Activated T-helper 1 cell treated with anti-CD3 and anti-CD28 coated beads, Interleukin-12 subunit alpha, Interleukin-12 subunit beta, Interleukin-2, Interleukin-4 antibody, amounts not matched to agents 30 ng/mL and 10 ng/mL and 1 ng/mL, durations not matched to agents 14 hours and 24 hours and 36 hours (primary cell): ENCODE results near the gene KIF3A. TPM values are rescaled to one million over a fixed set of nuclear protein-coding genes. Genes with fewer than 3 reads are reported as not detected.

Experiments
- DNase-seq: peaks from one replicate; pipeline ENCODE4 v3.0.0; 2021; ENCODE audit warnings: low spot score
- H3K27ac Mint-ChIP-seq: one replicate; pipeline ENCODE4 v1.8.0; 2021; ENCODE audit warnings: mild to moderate bottlenecking, mixed read lengths
- H3K27me3 Mint-ChIP-seq: one replicate; pipeline ENCODE4 v1.8.0; 2022; ENCODE audit warnings: mild to moderate bottlenecking, moderate library complexity, mixed read lengths; ENCODE audit not compliant: insufficient read depth
- H3K36me3 Mint-ChIP-seq: one replicate; pipeline ENCODE4 v1.8.0; 2021; ENCODE audit warnings: low read depth, mixed read lengths
- H3K4me1 Mint-ChIP-seq: one replicate; pipeline ENCODE4 v1.8.0; 2021; ENCODE audit warnings: low read depth, mixed read lengths
- H3K4me3 Mint-ChIP-seq: one replicate; pipeline ENCODE4 v1.8.0; 2021; ENCODE audit warnings: mild to moderate bottlenecking, moderate library complexity, mixed read lengths
- H3K9me3 Mint-ChIP-seq: one replicate; pipeline ENCODE4 v1.8.0; 2021; ENCODE audit warnings: mixed read lengths
- intact Hi-C: fragments of 100-400 bp; cut with micrococcal nuclease; formaldehyde crosslinking; loops from one replicate; pipeline ENCODE4 v1.15.1; 2024
- total RNA-seq: library from RNA; stranded (reverse); gene quantifications from 2 replicates; pipeline ENCODE4 v1.2.3, GENCODE V29; 2022

KIF3A gene
- total RNA-seq, 1 donor from 2014 or later, result 66.9 TPM

DNA sequence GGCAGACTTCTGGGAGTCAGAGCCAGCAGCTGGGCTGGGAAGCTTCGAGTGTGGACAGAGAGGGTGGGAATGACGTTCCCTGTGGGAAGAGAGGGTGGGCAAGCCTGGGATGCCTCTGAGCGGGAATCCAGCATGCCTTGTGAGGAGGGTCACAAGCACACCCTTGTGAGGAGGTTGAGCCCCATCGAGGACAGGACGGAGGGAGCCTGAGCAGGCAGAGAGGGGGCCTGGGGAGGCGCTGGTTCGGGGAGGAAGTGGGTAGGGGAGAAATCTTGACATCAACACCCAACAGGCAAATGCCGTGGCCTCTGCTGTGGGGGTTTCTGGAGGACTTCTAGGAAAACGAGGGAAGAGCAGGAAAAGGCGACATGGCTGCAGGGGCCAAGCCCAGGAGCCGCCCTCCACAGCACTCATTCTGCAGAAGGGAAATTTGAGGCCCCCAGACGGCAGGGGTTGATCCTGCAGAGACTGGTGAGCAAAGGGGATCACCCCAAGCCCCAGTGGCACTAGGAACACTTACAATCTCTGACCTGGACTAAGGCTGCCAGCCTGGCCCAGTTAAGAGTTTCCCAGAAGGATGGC, 80.5 kb downstream of the KIF3A start:
- Mint-ChIP-seq H3K36me3 (peaks cover under 1% of the 10 kb centered on the region), H3K4me1 (peaks cover 77% of the 10 kb centered on the region), H3K27ac (peak overlapping the region; percentile 87), H3K27me3 (peaks cover 19% of the 10 kb centered on the region), H3K9me3 (peaks cover 4% of the 10 kb centered on the region), H3K4me3 (peak overlapping the region; percentile 76)
- no peak for DNase-seq
- intact Hi-C loops, result loop anchor here (5.0 kb wide), 1 partner anchor 130 kb away; no protein-coding TSS in a partner anchor

DNA sequence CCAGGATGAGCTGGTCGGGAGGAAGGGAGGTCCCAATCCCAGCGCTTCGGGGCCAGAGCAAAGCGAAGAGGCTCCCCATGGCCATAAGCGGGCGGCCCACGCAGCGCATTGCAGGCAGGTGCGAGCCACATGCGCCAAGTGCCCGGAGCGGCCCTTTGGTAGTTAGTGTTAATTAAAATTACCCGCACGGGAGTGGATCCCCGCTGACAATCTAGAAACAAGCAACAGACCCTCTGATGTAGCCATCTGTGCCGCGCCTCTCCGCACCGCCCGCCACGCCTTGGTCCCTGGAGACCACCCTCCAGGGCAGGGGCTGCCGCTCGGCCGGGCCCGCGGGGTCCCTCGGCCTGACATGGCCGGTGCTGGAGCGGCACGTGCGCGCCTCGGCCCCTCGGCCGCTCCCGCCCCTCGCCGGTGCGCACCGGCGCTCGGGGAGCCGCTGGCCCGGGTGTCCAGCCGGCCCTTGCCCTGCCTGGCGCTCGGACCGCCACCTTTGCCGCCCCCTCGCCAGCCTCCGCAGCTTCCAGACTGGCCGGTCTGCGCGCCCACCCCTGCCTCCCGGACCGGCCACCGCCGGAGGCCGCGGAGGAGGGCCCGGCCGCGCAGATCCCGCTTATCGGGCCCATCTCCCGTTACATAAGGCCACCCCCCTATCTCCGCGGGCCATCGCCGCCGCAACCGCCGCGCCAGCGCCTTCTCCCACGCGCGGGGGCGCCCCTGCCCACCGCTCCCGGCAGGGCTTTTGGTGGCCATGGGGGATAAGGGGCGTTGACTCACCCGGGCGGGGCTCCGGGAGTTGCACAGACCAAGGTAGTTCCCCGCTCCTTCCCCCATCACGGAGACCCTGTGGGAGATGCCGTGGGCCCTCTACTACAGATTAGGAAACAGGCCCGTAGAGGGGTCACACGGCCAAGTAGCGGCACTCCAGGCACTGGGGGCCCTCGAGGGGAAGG, 81.2 kb downstream of the KIF3A start:
- Mint-ChIP-seq H3K4me3 (peak overlapping the region; percentile 76), H3K27ac (peak overlapping the region; percentile 87), H3K36me3 (peaks cover 2% of the 10 kb centered on the region), H3K4me1 (peaks cover 71% of the 10 kb centered on the region), H3K27me3 (peaks cover 19% of the 10 kb centered on the region), H3K9me3 (peaks cover 5% of the 10 kb centered on the region)
- no peak for DNase-seq
- intact Hi-C loops, result loop anchor here (5.0 kb wide), 1 partner anchor 129 kb away; no protein-coding TSS in a partner anchor

DNA sequence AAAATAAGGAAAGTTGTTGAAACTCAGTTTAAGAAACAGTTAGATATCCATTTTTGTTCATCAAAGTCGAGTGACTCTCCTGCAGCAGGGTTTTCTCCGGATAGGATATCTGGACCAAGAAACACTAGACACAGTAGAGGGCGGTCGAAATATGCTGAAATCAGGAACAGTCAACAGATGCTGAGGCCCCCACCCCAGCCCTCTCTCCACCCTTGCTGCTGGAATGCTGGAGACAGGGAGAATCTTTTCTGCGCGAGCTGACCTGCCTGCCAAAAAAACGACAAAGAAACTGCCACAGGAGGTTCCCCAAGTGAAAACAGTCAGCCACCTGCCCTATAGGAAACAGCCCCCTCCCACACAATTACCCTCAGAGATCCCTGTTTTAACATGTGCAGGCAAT, 83.6 kb downstream of the KIF3A start:
- DNase-seq, result no peak
- Mint-ChIP-seq H3K36me3 (peaks cover 4% of the 10 kb centered on the region), H3K27me3 (peaks cover 19% of the 10 kb centered on the region), H3K4me3 (peak overlapping the region; percentile 21), H3K9me3 (peaks cover 14% of the 10 kb centered on the region), H3K4me1 (peaks cover 47% of the 10 kb centered on the region), H3K27ac (no peak overlapping the region)
- intact Hi-C loops, result no loop called here

DNA sequence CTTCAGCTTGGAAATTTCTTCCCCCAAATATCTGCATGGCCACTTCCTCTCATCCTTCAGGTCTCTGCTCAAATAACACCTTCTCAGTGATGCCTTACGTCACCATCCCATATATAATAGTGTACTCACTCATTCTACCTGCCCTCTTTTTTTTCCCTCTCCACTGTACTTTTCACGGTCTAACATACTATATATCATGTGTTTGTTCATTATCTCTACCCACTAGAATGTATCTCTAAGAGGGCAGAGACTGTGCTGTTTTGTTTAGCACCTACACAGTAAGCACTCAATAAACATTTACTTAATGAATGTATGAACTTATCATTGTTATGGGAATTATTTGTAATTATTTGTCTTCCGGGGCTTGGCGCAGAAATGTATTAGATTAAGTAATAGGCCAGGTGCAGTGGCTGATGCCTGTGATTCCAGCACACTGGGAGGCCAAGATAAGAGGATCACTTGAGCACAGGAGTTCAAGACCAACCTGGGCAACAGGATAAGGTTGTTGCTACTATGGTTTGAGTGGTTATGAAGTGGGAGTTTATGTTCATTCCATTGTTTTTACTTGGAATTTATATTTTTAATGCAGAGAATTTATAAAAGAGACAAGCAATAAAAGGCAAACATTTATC, 85.4 kb downstream of the KIF3A start:
- Mint-ChIP-seq H3K4me1 (peaks cover 37% of the 10 kb centered on the region), H3K4me3 (no peak overlapping the region), H3K36me3 (peaks cover 12% of the 10 kb centered on the region), H3K9me3 (peaks cover 24% of the 10 kb centered on the region), H3K27ac (no peak overlapping the region), H3K27me3 (peaks cover 18% of the 10 kb centered on the region)
- no peak for DNase-seq
- intact Hi-C loops, result loop anchor here (1.0 kb wide), 1 partner anchor 11 kb away; no protein-coding TSS in a partner anchor

DNA sequence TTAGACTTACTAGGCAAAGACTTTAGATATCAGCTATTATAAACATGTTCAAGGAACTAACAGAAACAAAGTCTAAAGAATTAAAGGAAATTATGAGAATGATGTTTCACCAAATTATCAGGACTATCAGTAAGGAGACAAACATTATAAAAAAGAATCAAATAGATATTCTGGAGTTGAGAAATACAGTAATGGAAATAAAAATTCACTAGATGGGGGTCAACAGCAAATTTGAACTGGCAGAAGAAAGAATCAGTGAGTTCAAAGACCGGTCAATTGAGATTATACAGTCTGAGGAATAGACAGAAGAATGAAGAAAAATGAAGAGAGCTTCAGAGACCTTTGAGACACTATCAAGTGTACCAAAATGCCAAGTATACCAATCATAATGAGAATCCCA, 89.0 kb downstream of the KIF3A start:
- peaks cover under 1% of the 10 kb centered on the region for H3K27me3 Mint-ChIP-seq
- peaks cover 24% of the 10 kb centered on the region for H3K9me3 Mint-ChIP-seq
- H3K4me3 Mint-ChIP-seq, result no peak overlapping the region
- peaks cover 30% of the 10 kb centered on the region for H3K36me3 Mint-ChIP-seq
- peak overlapping the region; percentile 0 for H3K27ac Mint-ChIP-seq
- H3K4me1 Mint-ChIP-seq, result peaks cover 21% of the 10 kb centered on the region
- DNase-seq, result no peak
- intact Hi-C loops, result no loop called here

DNA sequence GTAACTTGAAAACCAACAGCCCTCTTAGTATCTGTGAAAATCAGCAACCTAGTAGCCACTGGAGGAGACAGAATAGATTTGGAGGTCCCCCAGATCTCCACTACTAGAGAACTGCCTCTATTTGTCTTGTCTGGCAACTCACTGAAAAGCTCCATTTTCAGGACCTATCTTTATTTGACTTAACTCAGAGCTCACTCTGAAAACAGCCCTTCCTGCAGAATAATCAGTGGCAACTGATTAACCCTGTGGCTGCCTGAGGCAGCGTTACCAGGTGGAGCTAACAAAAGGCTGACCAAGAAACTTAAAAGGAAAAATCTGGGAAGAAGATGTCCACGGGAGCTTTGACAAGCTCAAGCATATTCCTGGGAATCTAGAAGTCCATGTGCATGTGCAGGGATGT, 89.9 kb downstream of the KIF3A start:
- Mint-ChIP-seq H3K27ac (no peak overlapping the region), H3K9me3 (peaks cover 24% of the 10 kb centered on the region), H3K36me3 (peaks cover 39% of the 10 kb centered on the region), H3K4me1 (peaks cover 28% of the 10 kb centered on the region), H3K27me3 (no peaks in the 10 kb centered on the region), H3K4me3 (no peak overlapping the region)
- intact Hi-C loops, result no loop called here
- DNase-seq, result no peak

- no peak overlapping the region for H3K4me3 Mint-ChIP-seq
- H3K9me3 Mint-ChIP-seq, result peaks cover 19% of the 10 kb centered on the region
- H3K36me3 Mint-ChIP-seq, result peaks cover 43% of the 10 kb centered on the region
- no peaks in the 10 kb centered on the region for H3K27me3 Mint-ChIP-seq
- peaks cover 31% of the 10 kb centered on the region for H3K4me1 Mint-ChIP-seq
- no peak overlapping the region for H3K27ac Mint-ChIP-seq
- intact Hi-C loops, result no loop called here
- DNase-seq, result no peak
Measured at GRCh38 chr5:132646583-132647266, 90.6 kb downstream of the KIF3A start.

DNA sequence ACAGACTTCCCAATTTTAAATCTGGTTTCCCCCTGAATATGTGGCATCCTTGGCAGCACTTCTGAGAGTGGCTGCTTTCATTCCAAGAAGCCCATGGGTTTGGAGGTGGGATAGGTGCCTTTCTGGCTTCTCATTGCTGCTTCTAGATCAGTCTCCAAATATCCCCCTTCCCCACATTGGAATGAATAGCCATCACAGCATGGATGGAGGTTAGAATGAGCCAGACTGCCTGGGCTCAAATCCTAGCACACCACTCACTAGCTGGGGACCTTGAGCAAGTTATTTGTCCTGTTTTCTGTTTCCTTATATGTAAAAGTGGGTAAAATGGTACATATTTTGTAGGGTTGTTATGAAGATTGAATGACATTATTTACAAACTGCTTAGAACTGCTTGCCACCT, 93.2 kb downstream of the KIF3A start:
- Mint-ChIP-seq H3K4me1 (peaks cover 56% of the 10 kb centered on the region), H3K27me3 (no peaks in the 10 kb centered on the region), H3K27ac (no peak overlapping the region), H3K36me3 (peaks cover 58% of the 10 kb centered on the region), H3K4me3 (no peak overlapping the region), H3K9me3 (peaks cover 12% of the 10 kb centered on the region)
- intact Hi-C loops, result no loop called here
- no peak for DNase-seq

Other genes with a start within 250 kb of the KIF3A start
- gene IRF1, start 246.8 kb downstream of the KIF3A start, total RNA-seq, result 190 and 198 TPM in 2 replicates
- gene IL5, start 194.0 kb downstream of the KIF3A start, total RNA-seq, result 1.5 and 2.2 TPM in 2 replicates
- gene RAD50, start 180.6 kb downstream of the KIF3A start, total RNA-seq, result 30.9 and 33.0 TPM in 2 replicates
- 294 and 308 TPM in 2 replicates for gene IL13, start 79.4 kb downstream of the KIF3A start, total RNA-seq
- gene IL4, start 63.6 kb downstream of the KIF3A start, total RNA-seq, result 56.9 and 57.1 TPM in 2 replicates
- gene CCNI2, start 9.9 kb upstream of the KIF3A start, total RNA-seq, result 52.5 and 55.6 TPM in 2 replicates
- 45.8 and 46.2 TPM in 2 replicates for gene SEPTIN8, start 39.7 kb upstream of the KIF3A start, total RNA-seq
- gene SOWAHA, start 75.8 kb upstream of the KIF3A start, total RNA-seq, result 0.47 and 0.54 TPM in 2 replicates
- 6.5 and 8.3 TPM in 2 replicates for gene SHROOM1, start 93.1 kb upstream of the KIF3A start, total RNA-seq
- 0.32 and 0.57 TPM in 2 replicates for gene GDF9, start 128.9 kb upstream of the KIF3A start, total RNA-seq
- 410 and 425 TPM in 2 replicates for gene UQCRQ, start 129.1 kb upstream of the KIF3A start, total RNA-seq
- gene LEAP2, start 136.1 kb upstream of the KIF3A start, total RNA-seq, result 3.9 and 4.9 TPM in 2 replicates
- 38.3 and 40.9 TPM in 2 replicates for gene AFF4, start 226.1 kb upstream of the KIF3A start, total RNA-seq